ENCODE measurements around the gene BRCA1.
A peak's percentile ranks its signal among the peaks of the same experiment; 100 is the strongest.
"Not testable (repeated sequence)": the region's sequence is repeated elsewhere in the genome, so short reads cannot be mapped to it uniquely, and the experiment has no call there.

BRCA1 gene

DNA sequence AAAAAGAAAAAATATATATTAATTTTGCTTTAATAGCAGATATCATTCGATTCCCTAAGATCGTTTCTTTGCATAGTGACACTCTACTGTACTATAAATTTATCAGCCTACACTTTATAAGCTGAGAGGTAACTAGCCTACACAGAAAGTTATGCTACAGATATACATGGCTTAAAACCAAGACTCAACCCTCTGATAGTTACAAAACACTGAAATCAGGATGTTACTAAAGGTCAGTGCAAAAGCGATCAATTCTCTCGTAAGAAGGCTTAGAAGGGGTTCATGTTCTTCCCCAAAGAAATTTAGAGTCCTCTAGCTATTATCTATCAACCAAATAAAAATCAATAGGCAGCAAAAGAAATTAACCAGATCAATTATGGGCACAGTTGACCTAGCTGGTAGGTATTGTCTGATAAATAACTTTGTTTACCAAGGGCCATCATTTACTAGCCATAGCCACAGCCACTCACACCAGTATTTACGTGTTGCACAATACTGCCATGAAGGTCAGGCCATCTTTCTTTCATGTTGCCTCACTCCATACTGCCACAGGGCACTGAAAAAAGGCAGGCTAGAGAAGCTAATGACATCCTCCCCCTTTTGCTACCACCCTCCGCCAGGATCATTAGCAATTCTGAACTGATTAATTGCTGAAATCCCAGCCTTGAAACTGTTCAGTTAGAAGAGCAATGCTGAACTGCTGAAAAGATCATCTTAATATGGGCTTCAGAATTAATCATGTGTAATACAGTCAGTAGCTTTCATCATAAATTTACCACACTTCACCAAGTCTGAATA, 56.4 kb downstream of the BRCA1 start:
- no peak for DNase-seq

DNA sequence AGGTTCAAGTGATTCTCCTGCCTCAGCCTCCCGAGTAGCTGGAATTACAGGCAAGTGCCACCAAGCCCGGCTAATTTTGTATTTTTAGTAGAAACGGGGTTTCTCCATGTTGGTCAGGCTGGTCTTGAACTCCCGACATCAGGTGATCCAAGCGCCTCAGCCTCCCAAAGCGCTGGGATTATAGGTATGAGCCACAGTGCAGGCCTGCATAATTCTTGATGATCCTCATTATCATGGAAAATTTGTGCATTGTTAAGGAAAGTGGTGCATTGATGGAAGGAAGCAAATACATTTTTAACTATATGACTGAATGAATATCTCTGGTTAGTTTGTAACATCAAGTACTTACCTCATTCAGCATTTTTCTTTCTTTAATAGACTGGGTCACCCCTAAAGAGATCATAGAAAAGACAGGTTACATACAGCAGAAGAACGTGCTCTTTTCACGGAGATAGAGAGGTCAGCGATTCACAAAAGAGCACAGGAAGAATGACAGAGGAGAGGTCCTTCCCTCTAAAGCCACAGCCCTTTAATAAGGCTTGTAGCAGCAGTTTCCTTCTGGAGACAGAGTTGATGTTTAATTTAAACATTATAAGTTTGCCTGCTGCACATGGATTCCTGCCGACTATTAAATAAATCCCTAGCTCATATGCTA, 62.1 kb downstream of the BRCA1 start:
- no peak for DNase-seq

DNA sequence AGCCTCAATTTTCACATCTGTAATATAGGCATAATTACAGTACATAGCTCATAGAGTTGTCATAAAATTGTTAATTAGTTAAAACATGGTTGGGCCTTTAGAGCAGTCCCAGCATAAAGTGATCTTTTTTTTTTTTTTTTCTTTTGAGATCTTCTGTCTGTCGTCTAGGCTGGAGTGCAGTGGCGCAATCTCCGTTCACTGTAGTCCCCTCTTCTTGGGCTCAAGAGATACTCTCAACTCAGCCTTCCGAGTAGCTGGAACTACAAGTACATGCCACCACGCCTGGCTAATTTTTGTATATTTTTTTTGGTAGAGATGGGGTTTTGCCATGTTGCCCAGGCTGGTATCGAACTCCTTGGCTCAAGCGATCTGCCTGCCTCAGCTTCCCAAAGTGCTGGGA, 69.1 kb downstream of the BRCA1 start:
- no peak for DNase-seq

DNA sequence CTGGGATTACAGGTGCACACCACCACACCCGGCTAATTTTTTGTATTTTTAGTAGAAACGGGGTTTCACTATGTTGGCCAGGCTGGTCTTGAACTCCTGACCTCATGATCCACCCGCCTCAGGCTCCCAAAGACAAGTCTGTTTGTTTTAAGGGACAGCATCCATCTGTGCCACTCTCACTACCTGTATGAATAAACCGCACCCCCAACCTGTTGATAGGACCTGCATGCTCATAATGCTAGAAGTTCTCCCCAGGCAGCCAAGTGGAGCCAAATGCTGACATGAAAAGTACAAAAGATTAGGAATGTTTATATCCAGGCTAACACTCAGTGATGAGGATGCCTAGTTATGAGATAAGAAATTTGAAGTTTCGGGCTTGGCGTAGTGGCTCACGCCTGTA, 72.2 kb downstream of the BRCA1 start:
- not testable (repeated sequence) for DNase-seq

DNA sequence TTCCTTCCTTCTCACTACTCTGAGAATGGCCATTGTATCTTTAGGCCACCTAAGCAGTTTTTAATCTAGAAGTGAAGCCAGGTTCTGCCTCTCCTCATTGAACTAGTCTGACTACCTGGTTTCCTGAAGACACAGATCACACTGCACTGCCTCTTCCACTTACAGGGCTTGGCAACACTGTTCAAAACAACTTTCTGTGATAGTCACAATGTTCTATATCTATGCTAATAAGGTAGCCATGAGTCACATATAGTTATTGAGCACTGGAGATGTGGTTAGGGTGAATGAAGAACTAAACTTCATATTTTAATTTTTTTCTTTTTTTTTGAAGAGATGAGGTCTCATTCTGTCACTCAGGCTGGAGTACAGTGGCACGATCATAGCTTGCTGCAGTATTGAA, 73.2 kb downstream of the BRCA1 start:
- DNase-seq: no peak

DNA sequence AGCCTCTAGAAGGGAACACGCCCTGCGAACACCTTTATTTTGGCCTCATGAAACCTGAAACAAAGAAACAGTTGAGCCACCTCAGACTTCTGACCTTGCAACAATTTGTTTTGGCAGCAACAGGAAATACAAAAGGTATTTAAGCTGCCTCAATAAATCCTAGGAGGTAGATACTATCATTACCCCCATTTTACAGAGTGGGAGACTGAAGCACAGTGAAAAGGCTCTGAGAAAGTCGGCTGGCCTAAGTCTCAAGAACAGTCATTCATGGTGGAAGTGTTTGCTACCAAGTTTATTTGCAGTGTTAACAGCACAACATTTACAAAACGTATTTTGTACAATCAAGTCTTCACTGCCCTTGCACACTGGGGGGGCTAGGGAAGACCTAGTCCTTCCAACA, 81.1 kb downstream of the BRCA1 start:
- DNase-seq: no peak

DNA sequence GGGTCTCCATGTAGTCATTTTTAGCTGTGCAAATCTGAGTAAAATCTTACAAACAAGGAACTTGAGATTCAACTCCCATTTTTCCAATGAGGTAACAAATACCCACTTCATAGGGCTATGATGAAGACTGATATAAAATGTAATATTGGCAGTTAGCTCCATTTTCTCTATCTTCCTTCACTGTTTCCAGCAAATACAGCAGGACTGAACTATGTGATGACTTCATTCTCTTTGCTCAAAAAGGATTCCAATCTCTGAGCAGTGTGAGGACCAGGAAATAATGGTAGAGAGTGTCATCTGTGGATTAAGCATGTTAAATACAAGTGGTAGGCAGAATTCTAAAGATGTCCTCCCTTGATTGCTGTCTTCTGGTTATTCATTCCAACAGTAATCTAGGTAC, 81.9 kb downstream of the BRCA1 start:
- DNase-seq: no peak

DNA sequence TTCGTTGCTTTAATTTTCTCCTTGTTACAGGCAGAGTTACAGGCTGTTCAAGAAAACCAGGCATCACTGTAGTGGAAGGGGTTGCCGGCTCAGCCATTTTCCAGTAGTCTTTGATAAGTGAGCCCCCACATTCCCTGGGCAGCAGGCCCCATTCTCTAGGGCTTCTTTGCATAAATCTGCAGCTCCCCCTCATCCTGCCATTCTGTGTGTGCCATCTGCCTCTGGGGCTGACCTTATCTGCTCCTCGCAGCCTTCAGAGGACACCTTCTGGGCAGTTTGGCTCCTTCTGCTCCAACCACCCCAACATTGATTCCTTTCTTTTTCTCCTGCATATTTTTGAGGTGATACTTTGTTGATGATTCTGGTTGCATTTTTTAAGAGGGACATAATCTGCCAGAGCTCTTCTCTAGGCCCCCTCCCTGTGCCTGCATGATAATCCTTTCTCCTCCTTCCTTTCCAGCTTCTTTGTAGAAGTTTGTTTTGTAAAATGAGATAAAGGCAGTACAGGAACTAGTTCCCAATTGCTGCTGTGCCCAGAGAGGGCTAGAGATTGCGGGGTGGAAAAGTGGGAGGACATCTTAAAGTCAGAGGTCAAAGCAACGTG, 83.0 kb downstream of the BRCA1 start:
- peak; percentile 13 for DNase-seq

DNA sequence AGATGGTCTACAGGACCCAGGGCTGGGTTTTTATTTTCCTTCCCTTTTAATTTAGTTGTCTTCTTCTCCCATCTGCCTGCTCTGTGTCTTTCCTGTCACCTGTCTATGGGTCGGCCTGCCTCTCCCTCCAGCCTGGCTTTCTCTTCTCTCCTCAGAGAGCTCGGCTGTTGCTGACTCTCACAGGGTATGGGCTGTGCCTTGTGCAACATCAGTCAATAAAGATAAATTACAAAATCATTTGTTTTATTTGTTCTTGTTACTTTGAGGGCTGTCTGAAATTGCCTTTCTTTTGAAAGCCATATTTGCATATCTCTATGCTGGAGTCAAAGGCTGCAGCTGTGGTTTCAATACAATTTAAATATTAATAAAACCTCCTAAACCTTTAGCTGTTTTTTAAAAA, 84.5 kb downstream of the BRCA1 start:
- DNase-seq: no peak

DNA sequence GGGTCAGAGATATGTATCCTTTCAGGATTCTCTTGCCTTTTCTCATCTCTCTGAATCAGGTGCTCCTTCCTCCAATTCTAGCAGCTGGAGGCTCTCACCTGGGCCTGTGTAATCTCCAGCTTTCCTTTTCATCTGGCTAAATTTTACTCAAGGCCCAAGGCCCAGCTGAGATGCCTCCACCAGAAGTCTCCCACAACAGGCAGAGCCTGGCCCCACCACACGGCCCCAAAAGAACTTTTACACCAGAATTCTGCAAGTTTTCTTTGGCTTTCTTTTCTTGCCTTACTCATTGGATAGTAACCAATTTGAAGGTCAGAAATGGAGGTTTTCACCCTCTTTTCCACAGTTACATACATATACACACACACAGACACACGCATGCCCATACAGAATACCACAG, 85.5 kb downstream of the BRCA1 start:
- DNase-seq: no peak

DNA sequence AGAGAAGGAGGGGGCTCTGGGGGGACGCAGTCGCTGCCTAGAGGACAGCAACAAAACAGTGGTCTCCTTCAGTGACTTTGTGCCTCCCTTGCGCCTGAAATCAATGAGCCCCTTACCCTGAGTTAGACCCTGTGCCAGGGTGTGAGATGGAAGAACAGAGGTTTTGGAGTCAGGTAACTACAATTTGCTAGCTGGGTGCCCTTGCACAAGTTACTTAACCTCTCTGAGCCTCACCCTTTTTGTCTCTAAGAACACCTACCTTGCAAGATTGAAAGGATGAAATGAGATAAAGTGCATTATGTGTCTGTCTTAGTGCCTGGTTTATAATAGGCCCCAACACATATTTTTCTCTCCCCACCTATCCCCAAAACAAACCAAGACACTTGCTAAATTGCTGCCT, 90.3 kb downstream of the BRCA1 start:
- no peak for DNase-seq

DNA sequence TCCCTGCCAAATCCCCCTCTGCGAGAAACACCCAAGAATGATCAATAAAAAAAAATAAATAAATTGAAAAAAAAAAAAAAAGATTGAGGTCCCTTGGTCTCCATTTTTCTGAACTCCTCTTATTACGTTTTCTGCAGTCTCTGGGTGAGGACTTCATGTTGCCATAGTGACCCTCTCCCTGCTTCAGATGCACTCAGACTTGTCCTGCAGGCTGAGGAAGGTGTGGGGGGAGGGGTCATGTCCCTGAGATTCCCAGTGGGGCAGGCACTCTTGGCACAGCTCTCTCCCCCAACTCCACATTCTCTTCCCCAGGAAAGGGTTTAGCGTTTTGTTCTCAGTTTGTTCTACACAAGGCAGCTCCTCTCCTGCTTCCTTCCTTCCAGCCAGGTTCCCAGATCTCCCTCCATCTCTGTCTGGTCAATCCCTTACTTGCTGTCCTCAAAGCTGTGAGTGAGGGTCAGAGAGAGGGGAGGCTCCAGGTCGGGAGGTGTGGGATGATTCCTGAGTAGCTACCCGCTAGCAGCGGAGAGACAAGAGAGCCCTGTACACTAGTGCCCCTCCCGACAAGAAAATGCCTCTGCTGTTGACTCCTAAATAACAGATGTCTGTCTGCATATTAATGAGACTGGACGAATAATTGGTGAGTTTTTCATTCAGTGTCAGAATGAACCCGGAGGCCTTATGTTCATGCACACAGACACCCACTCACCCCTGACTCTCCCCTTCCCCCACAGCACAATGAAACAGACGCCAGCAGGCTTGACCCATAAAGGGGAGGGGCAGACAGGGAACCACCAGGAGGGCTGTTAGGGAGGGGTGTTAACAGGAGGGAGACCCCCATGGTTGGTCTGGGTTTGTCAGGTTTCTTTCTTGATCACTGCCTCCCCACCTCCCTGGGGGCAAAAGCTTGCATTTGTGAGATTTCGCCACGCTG, 90.9 kb downstream of the BRCA1 start:
- DNase-seq: no peak

DNA sequence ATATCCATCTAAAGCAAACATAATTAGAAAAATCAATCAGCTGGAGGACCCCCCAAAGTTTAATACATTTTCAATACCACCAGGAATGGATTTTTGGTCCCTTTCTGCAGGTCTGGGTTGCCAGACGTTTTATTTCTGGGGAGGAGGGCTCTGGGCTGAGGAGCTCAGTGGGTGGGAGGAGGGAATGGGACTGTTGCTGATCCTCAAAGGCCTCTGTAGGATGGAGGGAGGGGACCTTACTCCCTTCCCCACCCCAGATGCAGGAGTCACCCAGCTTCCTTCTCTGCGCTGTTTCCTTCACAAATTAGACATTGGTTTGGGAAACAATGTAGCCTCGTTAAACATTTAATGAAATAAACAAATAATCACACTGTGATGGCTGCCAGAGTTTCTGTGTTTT, 93.5 kb downstream of the BRCA1 start:
- no peak for DNase-seq

DNA sequence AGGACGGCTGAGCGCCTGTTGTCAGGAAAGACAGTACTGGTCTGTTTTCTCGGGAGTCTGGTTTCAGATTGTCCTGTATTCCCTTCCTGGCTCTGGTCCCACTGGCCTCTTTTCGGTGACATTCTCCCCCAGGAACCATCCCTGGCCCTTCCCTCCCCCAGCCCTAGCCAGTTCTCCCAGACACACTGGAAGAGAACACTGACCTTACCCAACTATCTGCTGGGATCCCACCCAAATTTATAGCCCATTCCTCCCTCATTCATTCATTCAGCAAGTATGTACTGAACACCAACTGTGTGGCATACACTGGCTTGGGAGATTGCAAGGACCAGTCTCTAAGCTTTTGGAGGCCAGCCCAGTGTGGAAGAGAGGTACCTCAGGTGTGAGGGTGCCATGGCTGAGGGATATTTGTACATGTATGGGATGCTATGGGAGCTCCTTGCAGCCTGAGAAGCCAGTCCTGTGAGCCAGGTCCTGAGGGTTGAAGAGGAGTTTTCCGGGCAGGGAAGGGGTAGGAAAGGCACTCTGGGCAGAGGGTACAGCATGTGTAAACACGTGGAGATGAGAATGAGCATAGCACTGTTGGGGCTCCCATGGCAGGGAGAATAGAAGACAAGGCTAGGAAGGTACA, 94.9 kb downstream of the BRCA1 start:
- no peak for DNase-seq

DNA sequence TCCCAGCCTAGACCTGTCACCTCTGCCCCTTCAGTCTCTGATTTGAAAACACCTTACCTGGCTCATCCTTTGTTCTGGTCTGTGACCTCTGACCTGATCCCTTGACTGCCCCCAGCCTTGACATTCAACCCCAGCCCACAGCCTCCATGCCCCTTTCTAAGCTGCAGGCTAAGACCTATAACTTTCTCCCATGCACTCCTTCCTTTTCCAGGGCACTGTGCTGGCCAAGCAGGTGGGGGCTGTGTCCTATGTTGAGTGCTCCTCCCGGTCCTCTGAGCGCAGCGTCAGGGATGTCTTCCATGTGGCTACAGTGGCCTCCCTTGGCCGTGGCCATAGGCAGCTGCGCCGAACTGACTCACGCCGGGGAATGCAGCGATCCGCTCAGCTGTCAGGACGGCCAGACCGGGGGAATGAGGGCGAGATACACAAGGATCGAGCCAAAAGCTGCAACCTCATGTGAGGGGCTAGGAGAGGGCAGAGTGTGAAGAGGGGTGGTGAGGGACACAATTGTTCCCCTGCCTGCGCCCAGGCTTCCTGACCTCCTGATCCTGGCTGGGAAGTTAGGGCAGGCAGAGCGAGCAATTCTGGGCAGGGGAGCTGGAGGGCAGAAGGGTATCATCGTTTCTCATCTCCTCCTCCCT, 96.8 kb downstream of the BRCA1 start:
- DNase-seq: no peak

DNA sequence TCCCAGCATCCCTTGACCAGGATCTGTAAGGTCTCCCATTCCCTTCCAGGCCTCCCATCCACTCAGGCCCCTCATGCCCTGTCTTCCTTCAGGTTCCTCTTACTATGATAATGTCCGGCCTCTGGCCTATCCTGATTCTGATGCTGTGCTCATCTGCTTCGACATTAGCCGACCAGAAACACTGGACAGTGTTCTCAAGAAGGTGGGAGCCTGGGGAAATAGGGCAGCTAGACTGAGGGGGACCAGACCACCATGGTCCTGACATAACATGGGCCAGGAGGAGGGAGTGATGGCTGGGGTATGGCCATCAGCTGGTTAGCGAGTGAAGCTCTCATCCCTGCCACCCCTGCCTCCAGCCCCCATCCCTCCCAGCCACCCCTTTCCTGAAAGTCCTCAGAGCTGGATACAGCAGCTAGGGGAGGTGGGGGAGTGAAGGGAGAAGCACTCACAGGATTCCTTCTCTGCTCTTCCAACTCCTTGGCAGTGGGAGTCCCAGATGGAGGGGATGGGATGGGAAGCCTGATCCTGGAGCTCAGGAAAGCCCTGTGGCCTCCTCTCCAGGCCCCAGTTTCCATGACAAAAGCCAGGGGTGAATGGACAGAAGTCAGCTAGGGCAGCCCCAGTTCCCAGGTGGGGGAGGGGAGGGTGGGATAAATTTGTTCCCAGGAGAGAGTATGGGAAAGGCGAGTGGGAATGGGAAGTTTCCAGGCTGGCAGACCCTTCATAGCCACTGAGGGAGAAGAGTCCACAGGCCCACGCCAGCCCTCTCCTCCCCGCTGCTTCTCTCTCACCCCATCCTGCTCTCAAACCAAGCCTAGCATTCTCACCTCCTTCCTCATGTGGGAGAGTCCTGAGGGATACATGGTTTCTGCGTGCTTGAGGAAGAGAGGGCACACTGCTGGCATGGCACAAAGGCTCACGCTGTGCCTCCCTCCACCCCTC, 97.8 kb downstream of the BRCA1 start:
- no peak for DNase-seq

DNA sequence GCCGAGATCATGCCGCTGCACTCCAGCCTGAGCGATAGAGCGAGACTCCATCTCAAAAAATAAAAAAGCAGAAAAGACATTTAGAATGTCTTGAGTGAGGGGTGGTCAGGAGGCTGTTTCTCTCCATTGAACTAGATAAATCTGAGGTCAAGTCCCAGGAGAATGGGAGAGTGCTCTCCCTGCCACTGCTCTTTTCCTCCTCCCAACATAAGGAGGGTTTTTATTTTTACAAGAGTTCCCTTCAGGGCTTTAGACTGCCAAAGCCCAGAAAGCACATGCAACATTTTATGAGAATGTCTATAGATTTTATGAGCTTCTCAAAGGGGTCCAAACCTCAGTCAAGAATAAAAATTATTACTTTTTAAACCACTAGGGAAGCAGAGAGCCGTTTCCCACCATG, 98.6 kb downstream of the BRCA1 start:
- DNase-seq: no peak

DNA sequence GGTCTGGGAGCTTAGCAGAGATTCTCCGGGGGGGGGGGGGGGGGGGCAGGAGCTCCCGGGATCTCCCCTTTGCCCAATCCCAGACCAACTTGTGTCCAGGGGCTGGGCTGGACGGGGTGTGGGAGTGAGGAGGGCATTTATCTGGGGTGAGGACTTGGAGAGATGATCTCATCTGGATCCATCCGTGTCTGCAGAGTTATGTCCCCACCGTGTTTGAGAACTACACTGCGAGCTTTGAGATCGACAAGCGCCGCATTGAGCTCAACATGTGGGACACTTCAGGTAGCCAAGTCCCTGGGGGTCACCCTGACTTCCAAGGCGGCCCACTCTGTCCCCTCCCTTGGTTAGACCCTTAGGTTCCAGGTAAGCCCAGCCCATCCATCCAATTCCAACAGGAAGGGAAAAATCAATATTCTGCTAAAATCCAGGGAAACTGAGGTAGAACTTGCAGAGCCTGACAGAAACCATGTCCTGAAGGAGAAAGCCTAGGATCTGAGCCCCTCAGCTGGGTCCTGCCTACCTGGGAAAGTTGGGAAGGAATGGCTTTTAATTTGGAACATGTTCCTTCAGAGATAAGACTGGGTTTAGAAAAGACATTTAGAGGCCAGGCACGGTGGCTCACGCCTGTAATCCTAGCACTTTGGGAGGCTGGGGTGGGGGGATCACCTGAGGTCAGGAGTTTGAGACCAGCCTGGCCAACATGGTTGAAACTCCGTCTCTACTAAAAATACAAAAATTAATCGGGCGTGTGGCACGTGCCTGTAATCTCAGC, 99.2 kb downstream of the BRCA1 start:
- no peak for DNase-seq

DNA sequence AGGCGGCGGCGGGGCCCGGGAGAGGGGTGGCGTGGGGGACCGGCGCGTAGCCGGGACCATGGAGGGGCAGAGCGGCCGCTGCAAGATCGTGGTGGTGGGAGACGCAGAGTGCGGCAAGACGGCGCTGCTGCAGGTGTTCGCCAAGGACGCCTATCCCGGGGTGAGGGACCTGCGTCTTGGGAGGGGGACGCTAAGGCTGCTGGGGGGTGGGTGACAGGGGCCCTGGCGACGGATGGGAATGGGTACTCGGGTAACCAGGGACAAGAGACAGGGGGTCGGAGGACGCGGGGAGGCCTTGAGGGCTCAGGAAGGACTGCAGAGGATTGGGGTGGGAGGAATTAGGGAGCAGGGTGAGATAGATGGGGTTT, 99.9 kb downstream of the BRCA1 start:
- no peak for DNase-seq

Data from OCI-M1 (cell line).